Activated naive CD8-positive, alpha-beta T cell treated with anti-CD3 and anti-CD28 coated beads, Interleukin-2, amount 50 U/mL, for 16 hours (primary cell): Measurements from ENCODE around the gene HSPA1A.

Source experiments
- DNase-seq: peaks from one replicate; pipeline ENCODE4 v3.0.0-alpha.2; 2020; ENCODE audit warnings: low read depth, low spot score

Gene HSPA1A

DNA sequence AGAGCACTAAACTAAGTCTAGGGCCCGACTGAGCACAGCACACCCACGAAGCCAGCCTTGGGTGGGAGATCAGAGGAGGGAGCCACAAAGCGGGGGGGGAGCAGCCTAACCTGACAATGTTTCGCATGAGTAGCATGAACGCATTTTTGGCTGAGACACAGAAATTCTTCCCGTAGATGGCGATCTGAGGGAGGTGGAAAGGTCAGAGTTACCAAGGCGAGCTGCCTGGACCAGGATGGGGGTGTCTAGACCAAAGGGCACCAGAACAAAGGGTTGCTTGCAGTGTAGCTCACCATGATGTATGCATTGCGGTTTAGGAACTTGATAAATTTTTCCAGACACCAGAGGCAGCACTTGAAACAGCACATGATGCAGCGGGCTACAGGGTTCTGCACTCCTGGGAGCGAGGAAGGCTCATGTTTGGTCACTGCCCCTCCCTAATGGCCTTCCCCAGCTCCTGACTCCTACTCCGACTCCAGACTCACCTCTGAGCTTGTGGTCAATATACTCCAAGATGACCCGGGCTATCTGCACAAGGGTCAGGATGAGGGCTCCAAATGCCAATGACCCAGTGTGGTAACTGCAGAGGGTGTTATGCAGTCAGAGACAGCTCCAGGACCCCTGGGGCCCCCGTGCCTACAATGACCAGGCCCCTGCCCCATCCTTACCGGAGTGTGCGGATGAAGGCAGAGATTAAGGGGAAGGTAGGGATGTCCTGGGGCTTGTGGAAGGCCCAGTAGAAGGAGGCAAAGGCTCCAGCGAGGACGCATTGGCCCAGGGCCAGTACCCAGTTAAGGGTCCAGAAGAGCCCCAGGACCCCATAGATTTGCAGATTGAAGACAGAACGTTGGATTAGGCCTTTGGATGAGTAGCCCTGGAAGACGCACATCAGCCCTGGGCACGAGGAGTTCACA is 50.1 kb downstream of the HSPA1A start:
- no peak for DNase-seq
